Measurements from ENCODE around the gene C11orf54.
"Not testable (repeated sequence)": the region's sequence is repeated elsewhere in the genome, so short reads cannot be mapped to it uniquely, and the experiment has no call there.

C11orf54 gene

DNA sequence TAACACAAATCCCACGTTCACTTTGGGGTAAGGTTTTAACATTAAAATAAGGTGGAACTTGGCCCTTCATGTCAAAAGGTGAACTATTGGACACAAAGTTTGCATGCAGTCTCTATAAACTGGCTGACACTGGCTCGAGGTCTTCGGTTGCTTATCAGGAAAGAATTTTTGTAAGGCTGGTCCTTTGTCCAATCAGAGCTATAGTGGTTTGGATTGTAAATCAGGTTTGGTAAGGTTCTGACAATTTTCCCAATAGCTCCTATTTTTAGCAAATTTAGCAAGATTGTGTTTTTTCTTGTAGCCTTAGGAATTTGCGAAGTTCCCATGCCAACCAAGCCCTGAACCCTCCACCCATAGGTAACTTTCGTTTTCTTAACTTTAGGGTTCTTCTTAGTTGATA lies 25.0 kb downstream of the C11orf54 start:
- TF ChIP-seq, protein P1, sequence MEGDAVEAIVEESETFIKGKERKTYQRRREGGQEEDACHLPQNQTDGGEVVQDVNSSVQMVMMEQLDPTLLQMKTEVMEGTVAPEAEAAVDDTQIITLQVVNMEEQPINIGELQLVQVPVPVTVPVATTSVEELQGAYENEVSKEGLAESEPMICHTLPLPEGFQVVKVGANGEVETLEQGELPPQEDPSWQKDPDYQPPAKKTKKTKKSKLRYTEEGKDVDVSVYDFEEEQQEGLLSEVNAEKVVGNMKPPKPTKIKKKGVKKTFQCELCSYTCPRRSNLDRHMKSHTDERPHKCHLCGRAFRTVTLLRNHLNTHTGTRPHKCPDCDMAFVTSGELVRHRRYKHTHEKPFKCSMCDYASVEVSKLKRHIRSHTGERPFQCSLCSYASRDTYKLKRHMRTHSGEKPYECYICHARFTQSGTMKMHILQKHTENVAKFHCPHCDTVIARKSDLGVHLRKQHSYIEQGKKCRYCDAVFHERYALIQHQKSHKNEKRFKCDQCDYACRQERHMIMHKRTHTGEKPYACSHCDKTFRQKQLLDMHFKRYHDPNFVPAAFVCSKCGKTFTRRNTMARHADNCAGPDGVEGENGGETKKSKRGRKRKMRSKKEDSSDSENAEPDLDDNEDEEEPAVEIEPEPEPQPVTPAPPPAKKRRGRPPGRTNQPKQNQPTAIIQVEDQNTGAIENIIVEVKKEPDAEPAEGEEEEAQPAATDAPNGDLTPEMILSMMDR (IDR thresholded peaks at IDR 0.05; ENCODE audit: low read depth, low read length) = no peak
- H3K4me3 ChIP-seq (ENCODE audit: low read depth, low read length) = no peak overlapping the region

DNA sequence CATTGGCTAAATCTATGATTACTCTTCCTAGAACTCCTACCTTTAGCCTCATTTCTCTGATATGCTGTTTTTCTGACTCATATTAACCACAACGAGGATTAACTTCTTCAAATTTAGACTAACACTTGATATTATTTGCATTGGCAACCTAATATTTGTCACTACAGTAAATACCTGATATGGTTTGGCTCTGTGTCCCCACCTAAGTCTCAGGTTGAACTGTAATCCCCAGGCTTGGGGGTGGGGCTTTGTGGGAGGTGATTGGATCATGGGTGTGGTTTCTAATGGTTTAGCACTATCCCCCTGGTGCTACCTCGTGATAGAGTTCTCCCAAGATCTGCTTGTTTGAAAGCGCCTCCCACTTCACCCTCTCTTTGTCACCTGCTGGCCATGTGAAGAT lies 25.5 kb downstream of the C11orf54 start:
- H3K4me3 ChIP-seq (ENCODE audit: low read depth, low read length) = no peak overlapping the region

DNA sequence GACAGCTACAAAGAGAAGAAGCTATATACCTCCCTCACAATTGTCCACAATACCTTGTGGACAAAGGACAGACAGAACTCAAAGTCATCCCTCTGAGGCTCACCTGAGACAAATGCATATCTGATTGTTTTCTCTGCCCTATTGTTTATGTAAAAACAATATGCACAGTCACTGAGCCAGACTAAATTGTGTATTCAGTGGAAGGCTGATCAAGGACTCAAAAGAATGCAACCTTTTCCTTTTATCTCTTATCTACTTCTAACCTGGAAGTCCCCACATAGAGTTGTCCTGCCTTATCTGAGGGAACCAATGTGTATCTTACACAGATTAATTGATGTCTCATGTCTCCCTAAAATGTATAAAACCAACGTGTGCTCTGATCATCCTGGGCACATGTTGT lies 28.7 kb downstream of the C11orf54 start:
- no peak overlapping the region for H3K4me3 ChIP-seq (ENCODE audit: low read depth, low read length)
- TF ChIP-seq, protein P1 (IDR thresholded peaks at IDR 0.05; ENCODE audit: low read depth, low read length) = no peak

More for the DNA sequence above, 25.5 kb downstream of the C11orf54 start:
- TF ChIP-seq, protein P1 (IDR thresholded peaks at IDR 0.05; ENCODE audit: low read depth, low read length) = no peak

DNA sequence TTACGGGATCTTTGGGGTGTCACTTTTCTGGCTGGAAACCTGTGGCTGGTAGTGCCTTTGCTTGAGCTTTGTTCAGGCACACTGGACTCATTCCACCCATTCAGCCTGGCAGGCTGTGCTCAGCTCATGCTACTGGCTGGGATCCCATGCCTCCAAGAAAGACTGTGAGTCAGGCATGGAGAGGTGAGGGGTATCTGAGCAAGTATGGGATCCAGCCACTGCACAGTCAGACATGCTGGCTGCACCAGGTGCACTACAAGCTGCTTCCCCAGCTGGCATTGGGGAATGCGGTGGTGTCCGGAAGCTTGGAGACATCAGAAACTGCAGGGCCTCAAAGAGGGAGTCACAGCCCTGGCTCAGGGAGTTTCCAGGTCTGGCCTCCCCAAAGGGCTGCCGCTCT lies 30.7 kb downstream of the C11orf54 start:
- H3K4me3 ChIP-seq (ENCODE audit: low read depth, low read length) = no peak overlapping the region
- TF ChIP-seq, protein P1 (IDR thresholded peaks at IDR 0.05; ENCODE audit: low read depth, low read length) = no peak

DNA sequence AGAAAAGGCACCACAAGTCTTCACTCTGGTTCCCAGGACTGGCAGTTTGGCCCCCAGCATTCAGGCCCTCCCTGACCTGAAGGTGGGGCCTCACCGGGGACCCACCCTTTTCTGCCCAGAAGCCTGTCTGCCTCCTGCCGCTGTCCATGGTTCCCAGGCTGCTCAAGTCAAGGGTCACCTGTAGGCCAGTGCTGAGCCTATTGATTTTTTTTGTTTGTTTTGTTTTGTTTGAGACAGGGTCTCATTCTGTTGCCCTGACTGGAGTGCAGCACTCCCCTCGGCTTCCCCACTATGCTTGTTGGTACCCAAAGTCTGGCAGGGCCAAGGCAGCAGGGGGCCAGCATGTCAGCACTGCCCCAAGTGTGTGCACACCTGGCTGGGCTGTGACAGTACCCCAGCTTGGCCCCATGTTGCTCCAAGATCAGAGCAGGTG lies 31.6 kb downstream of the C11orf54 start:
- H3K4me3 ChIP-seq (ENCODE audit: low read depth, low read length) = no peak overlapping the region
- TF ChIP-seq, protein P1 (IDR thresholded peaks at IDR 0.05; ENCODE audit: low read depth, low read length) = no peak

DNA sequence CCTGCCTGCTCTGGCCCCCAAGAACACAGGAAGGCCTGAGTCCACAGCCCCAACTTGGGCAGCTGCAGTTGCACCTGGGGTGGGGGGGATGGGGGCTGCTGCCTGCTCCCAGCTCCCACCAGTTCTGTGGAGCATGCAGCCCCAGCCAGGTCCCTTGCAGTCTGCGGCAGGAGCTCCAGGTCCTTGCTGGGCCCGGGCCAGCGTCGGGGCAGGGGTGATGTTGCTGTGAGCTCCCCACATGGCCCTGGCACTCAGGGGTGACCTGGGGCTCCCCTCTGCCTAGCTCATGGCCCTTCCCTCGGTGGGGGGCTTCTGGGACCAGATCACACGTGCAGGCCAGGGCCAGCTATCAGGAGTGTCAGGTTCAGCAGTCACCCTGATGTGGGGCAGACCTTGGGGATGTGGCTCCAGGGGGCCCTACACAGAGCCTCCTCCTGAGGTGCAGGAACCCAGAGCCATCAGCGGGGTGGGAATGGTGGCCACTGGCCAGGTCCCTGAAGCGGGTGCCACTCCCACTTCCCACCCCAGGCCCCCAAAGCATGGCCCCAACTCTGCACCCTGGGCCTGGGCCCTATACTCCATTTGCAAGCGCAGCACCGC lies 32.2 kb downstream of the C11orf54 start:
- TF ChIP-seq, protein P1 (IDR thresholded peaks at IDR 0.05; ENCODE audit: low read depth, low read length) = no peak
- H3K4me3 ChIP-seq (ENCODE audit: low read depth, low read length) = no peak overlapping the region

DNA sequence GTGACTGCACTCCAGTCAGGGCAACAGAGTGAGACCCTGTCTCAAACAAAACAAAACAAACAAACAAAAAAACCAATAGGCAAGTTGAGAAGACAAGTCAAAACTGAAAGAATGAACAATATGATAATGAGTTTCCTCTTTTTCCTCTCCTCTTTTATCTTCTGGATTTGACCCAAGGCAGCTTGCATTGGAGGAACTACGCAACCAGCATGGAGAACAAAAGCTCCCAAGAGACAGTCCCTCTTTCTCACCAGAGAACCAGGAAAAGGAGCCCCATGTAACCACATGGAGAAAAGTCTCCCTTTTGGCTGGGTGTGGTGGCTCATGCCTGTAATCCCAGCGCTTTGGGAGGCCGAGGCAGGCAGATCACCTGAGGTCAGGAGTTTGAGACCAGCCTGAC lies 33.1 kb downstream of the C11orf54 start:
- H3K4me3 ChIP-seq (ENCODE audit: low read depth, low read length) = not testable (repeated sequence)

DNA sequence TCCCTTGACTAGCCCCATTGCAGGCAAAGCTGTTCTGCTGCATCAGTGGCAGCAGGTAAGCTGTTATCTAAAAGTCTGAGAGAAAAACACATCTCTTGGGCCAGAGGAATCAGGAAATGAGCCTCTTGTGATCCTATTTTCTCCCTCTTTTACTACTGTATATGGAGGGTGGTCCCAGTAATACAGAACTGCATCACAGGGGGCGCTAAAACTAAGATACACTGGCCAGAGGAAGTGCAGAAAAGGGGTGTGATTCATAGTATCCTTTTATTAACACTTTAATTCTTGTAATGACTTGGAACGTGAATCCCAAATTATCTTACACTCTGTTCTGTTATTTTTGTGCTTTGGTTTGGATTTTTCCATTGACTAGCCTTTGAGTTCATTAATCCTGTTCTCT lies 33.8 kb downstream of the C11orf54 start:
- TF ChIP-seq, protein P1 (IDR thresholded peaks at IDR 0.05; ENCODE audit: low read depth, low read length) = no peak
- no peak overlapping the region for H3K4me3 ChIP-seq (ENCODE audit: low read depth, low read length)

Data from WI38 (cell line).